Measurements from ENCODE around the gene TLR4.

DNA sequence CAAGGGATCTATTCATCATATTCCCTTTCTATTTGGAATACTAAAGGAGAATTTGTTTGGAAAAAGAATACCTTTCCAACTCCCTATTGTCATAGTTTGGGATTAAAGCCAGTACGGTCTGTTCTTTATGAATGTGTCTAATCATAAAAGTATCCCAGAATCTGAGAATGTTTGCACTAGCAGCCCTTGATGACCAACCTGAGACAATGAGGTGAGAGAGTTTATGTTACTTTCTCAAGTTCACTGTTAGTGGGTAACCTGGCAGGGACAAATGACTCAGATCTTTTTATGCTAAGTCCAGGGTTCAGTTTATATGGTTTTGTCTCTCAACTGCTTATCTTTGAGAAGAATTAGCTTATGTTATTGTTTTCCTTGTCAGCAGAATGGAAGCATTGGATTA, 25.3 kb upstream of the TLR4 start:
- TF ChIP-seq CTCF (IDR thresholded peaks at IDR 0.05), result no peak
- no peak for TF ChIP-seq POLR2AphosphoS5 (IDR thresholded peaks at IDR 0.05)
- no peak for TF ChIP-seq EP300 (IDR thresholded peaks at IDR 0.05)
- no peak for TF ChIP-seq POLR2A (IDR thresholded peaks at IDR 0.05)
